Heart right ventricle (tissue), 16 donors: ENCODE results near the gene FAP. TPM values are rescaled to one million over a fixed set of nuclear protein-coding genes. Genes with fewer than 3 reads are reported as not detected.

ENCODE experiments used
- ATAC-seq, 8 donors: fragments of 200-7000 bp; cut with Tn5 transposase; one replicate each; pipeline ENCODE4 v1.9.1; 2020; ENCODE audit warnings: mild to moderate bottlenecking in 8 of 8, moderate library complexity in 8 of 8, moderate number of reproducible peaks in 1 of 8
- DNase-seq, 2 donors: peaks; one replicate each; pipeline ENCODE4 v3.0.0-alpha.2; 2020
- H3K27ac ChIP-seq, 10 donors: fragments of 200-600 bp; sonication (generic) in 2 of 10; one replicate each; pipeline versions ENCODE4 v1.5.0 to v1.8.0; 2020 to 2022; ENCODE audit warnings: mild to moderate bottlenecking in 3 of 10
- H3K27me3 ChIP-seq, 7 donors: fragments of 200-600 bp; one replicate each; pipeline ENCODE4 v1.8.0; 2021 to 2022; ENCODE audit warnings: mild to moderate bottlenecking in 2 of 7
- H3K36me3 ChIP-seq, 9 donors: fragments of 200-600 bp; sonication (generic) in 1 of 9; one replicate each; pipeline versions ENCODE4 v1.5.0 to v1.8.0; 2020 to 2022; ENCODE audit warnings: mild to moderate bottlenecking in 2 of 9
- H3K4me1 ChIP-seq, 9 donors: fragments of 200-600 bp; sonication (generic) in 1 of 9; one replicate each; pipeline versions ENCODE4 v1.5.0 to v1.8.0; 2020 to 2022; ENCODE audit warnings: mild to moderate bottlenecking in 4 of 9
- H3K4me3 ChIP-seq, 10 donors: fragments of 200-600 bp; sonication (generic) in 2 of 10; one replicate each; pipeline versions ENCODE4 v1.5.0 to v1.8.0; 2020 to 2022; ENCODE audit warnings: mild to moderate bottlenecking in 7 of 10, moderate library complexity in 2 of 10
- H3K9me3 ChIP-seq, 11 donors: fragments of 200-600 bp in 10 of 11; sonication (generic) in 2 of 11; one replicate each; pipeline versions ENCODE4 v1.5.0 to v1.8.0; 2013 to 2022; ENCODE audit warnings: mild to moderate bottlenecking in 2 of 11, control low read depth in 1 of 11, moderate library complexity in 1 of 11
- CTCF ChIP-seq, 9 donors: fragments of 200-600 bp; sonication (generic) in 2 of 9; IDR thresholded peaks; one replicate each; pipeline versions ENCODE4 v1.5.0 to v1.8.0; 2021 to 2022; ENCODE audit warnings: antibody characterized with exemption in 9 of 9, mild to moderate bottlenecking in 5 of 9, moderate library complexity in 1 of 9
- WGBS, 2 donors: extraction: QIAGEN DNeasy Blood & Tissue Kit; methylation state at CpG; one replicate each; pipeline ENCODE4 v1.1.7; 2013; ENCODE audit warnings: inconsistent platforms in 1 of 2; 5-methylcytosine and 5-hydroxymethylcytosine counted together
- intact Hi-C, 10 donors: fragments of 100-400 bp; cut with DNase I; formaldehyde crosslinking; loops; one replicate each; pipeline versions ENCODE4 v1.11.1 to v1.14.2; 2022
- polyA plus RNA-seq, 2 donors: library from polyadenylated mRNA; stranded (reverse); fragments of 200-250 nt; gene quantifications; one replicate each; pipeline ENCODE4 v1.2.3, GENCODE V29; 2013
- total RNA-seq, 10 donors: library from RNA; stranded (reverse); fragmentation: NEBNext Ultra II Directional in 3 of 10; extraction: Animal tissue kit (Norgen Biotek cat#: 25700) in 3 of 10; gene quantifications; one replicate each; pipeline versions ENCODE4 v1.2.1 to v1.2.4, GENCODE V29; 2021 to 2023
- donor health status: Arrhythmogenic right ventricular cardiomyopathy.
- donor health status: ischemic (EF 13 %, LVEDD 7.1; RV severe dilation, severe dysfunction).
- donor health status: healthy with polysubstance abuse.
- donor health status: DM: no; HTN: yes; CAD: no.
- donor health status: DM: no; HTN: no; CAD: no.
- donor health status: ischemic (EF 25% LVEDD 6.9; RV normal size, moderate dysfunction).
- donor health status: ischemic (EF 25% LVEDD 5.7; RV mildly dilated, moderate dysfunction).
- donor health status: healthy.
- donor health status: DM: yes; HTN: yes; CAD: no.
- donor health status: Ischemic cardiomyopathy.
- donor health status: ischemic (EF 35%, LVEDD 5.7; RV mildly dilated, moderate dysfunction).
- donor health status: nonischemic (EF 11% LVEDD 7.7; RV severe dilation, severe dysfunction).
- donor health status: DM: yes; HTN: yes; CAD: no.
- donor health status: PGD.
- donor health status: ischemic (EF 29% LVEDD 5.4; RV normal size, mild dysfunction).
- donor health status: nonischemic (EF 23%, LVEDD 6.1; RV moderate dilation, normal function).

FAP gene
- total and polyA plus RNA-seq, 12 donors, result 0.56 to 11.5 (median 2.2) TPM

- ATAC-seq, result no peak
- Histone ChIP-seq H3K4me3 (no peak overlapping the region), H3K4me1 (no peaks in the 10 kb centered on the region), H3K27me3 (peaks cover 0 to 3% (median 0%) of the 10 kb centered on the region in 7 donors), H3K27ac (no peak overlapping the region), H3K9me3 (no peaks in the 10 kb centered on the region), H3K36me3 (no peaks in the 10 kb centered on the region)
- DNase-seq, result no peak
- intact Hi-C loops, result loop anchor here in 3 of 10 donors (5.0 to 10.0 kb wide), 3 partner anchors 140 to 150 kb away; no protein-coding TSS in a partner anchor
- WGBS, 2 donors, result 80 to 85% methylated on average over 3 of the region's 3 CpGs
- TF ChIP-seq CTCF (IDR thresholded peaks at IDR 0.05), result no peak
These were observed 88.2 kb downstream of the FAP start for GRCh38 chr2:162155093-162155492.

GRCh38 chr2:162153608-162154224, 89.5 kb downstream of the FAP start:
- WGBS, 2 donors, result 3 to 6% methylated on average over 5 of the region's 5 CpGs
- H3K9me3 ChIP-seq, result no peaks in the 10 kb centered on the region
- TF ChIP-seq CTCF (IDR thresholded peaks at IDR 0.05), result peak in 7 of 9 donors; percentile 26 to 68 (median 49)
- peaks cover 0 to 7% (median 0%) of the 10 kb centered on the region in 7 donors for H3K27me3 ChIP-seq
- H3K4me1 ChIP-seq, result no peaks in the 10 kb centered on the region
- no peaks in the 10 kb centered on the region for H3K36me3 ChIP-seq
- peak in 1 of 2 donors; percentile 25 for DNase-seq
- ATAC-seq, result peak in 1 of 8 donors; percentile 52
- intact Hi-C loops, result loop anchor here in 4 of 10 donors (5.0 to 10.0 kb wide), 3 partner anchors 141 to 151 kb away; no protein-coding TSS in a partner anchor
- H3K27ac ChIP-seq, result no peak overlapping the region
- H3K4me3 ChIP-seq, result no peak overlapping the region

- Histone ChIP-seq H3K36me3 (no peaks in the 10 kb centered on the region), H3K4me1 (no peaks in the 10 kb centered on the region), H3K27ac (no peak within 1 kb of the TSS), H3K9me3 (no peaks in the 10 kb centered on the region), H3K27me3 (peaks cover 0 to 7% (median 0%) of the 10 kb centered on the region in 7 donors), H3K4me3 (no peak within 1 kb of the TSS)
- ATAC-seq (no peak), DNase-seq (no peak)
- no peak for TF ChIP-seq CTCF (IDR thresholded peaks at IDR 0.05)
- intact Hi-C loops, result loop anchor here in 4 of 10 donors (5.0 to 10.0 kb wide), 3 partner anchors 143 to 153 kb away; no protein-coding TSS in a partner anchor
- 87 to 91% methylated on average over 3 of the region's 3 CpGs for WGBS, 2 donors
These were observed 91.1 kb downstream of the FAP start, which contains the start of gene GCG for GRCh38 chr2:162152147-162152546. GCG (minus strand) TSS chr2:162152247; CDS start chr2:162149178, 3,069 bp downstream.

GRCh38 chr2:162149940-162150339, 93.3 kb downstream of the FAP start:
- H3K27ac ChIP-seq, result no peak overlapping the region
- no peak for ATAC-seq
- H3K4me3 ChIP-seq, result no peak overlapping the region
- TF ChIP-seq CTCF (IDR thresholded peaks at IDR 0.05), result no peak
- WGBS, 2 donors, result 66 to 75% methylated on average over 8 of the region's 8 CpGs
- no peaks in the 10 kb centered on the region for H3K9me3 ChIP-seq
- H3K4me1 ChIP-seq, result no peaks in the 10 kb centered on the region
- H3K27me3 ChIP-seq, result peaks cover 0 to 7% (median 0%) of the 10 kb centered on the region in 7 donors
- DNase-seq, result no peak
- intact Hi-C loops, result loop anchor here in 5 of 10 donors (5.0 to 10.0 kb wide), 3 partner anchors 145 to 155 kb away; no protein-coding TSS in a partner anchor
- H3K36me3 ChIP-seq, result no peaks in the 10 kb centered on the region
